Measurements from ENCODE around the gene TTC31.

The TTC31 gene

GRCh38 chr2:74524955-74525716 is 42.3 kb downstream of the TTC31 start:
- DNase-seq (ENCODE audit: insufficient read length, low spot score) (no peak), FAIRE-seq (no peak)

DNA sequence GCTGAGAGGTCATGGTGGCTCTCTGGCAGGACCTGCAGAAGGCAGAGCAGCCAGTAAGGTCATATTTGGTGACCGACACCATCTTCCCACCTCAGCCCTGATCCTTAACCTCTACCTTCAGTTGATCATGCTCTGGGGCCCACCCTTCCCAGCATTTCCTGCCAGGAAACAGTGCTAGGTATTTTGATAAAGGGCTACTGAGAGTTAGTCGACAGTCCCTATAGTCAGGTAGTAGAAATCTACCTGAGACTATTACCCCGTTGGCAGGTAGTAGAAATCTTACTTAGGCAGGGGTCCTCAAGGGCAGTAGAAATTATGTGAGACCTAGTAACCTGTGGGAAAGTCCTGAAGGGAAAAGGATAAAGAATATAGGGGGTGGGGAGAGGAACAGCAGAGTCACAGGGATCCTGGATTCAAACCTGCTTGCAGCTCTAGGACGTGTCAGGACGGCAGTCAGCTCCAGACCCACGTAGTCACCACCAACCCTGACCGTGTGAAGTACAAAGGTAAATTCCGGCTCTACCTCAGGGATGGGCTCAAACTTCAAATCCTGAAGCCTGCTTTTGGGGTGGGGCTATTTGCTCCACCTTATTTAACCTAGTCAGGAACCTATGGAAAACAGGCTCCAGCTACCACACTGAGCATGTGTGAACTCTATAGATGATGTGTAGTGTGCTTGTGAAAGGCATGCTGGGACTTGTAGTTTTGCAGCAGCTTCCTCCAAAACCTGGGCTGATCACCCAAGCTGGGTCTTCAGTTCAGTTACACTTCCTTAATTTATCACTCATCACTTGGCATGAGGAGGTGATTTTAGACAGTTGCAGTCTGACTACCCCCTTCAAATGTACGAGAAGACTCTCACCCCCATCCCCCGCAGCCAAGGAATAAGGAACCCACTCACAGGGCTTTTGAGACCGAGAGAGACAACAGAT is 43.1 kb downstream of the TTC31 start, which contains the start of gene DQX1:
TSS of gene DQX1 (minus strand) at position 515 of the 932 bp plus-strand sequence. CDS start at position 13, 502 bp downstream.
- FAIRE-seq: no peak
- DNase-seq (ENCODE audit: insufficient read length, low spot score): peak; percentile 54

DNA sequence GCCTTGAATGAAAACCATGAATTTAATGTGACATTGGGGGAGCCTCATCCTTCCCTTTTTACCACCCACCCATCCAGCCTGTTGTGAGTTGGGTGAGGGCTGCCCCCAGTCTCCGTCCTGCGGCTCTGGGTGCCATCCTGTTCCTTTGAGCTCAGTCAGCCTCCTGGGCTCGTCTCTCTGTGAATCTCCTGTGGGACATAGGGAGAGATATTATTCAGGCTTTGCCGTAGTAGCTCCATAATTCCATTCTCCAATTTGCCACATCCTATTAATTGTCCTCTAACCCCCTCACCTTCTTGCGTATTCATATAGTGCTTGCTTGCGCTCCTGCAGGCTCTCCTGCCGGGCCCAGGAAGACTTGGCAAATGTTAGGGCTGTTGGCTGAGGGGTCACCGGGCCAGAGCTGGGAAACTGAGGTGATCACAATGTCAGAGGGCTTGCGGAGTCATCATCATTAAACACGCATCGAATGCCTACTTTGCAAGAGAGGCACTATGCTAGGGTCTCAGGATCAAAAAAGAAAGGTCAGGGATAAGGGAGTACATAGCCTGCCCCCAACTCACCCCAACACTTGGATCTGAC is 43.9 kb downstream of the TTC31 start:
- DNase-seq (ENCODE audit: insufficient read length, low spot score): no peak
- FAIRE-seq: no peak

- DNase-seq (ENCODE audit: insufficient read length, low spot score): no peak
- no peak for FAIRE-seq
Observed at GRCh38 chr2:74527741-74528140, 44.9 kb downstream of the TTC31 start.

GRCh38 chr2:74528600-74529356 is 45.9 kb downstream of the TTC31 start:
- DNase-seq (ENCODE audit: insufficient read length, low spot score) (no peak), FAIRE-seq (no peak)

GRCh38 chr2:74529357-74530238 is 46.7 kb downstream of the TTC31 start, which contains the start of the genes AUP1 and HTRA2:
Gene AUP1, minus strand, starts transcription at chr2:74529706. Its CDS starts 77 bp downstream, at chr2:74529629.
Gene HTRA2, plus strand, starts transcription at chr2:74529933. Its CDS starts 74 bp downstream, at chr2:74530007.
- FAIRE-seq (peak; percentile 85), DNase-seq (ENCODE audit: insufficient read length, low spot score) (peak; percentile 99)

- FAIRE-seq (peak; percentile 26), DNase-seq (ENCODE audit: insufficient read length, low spot score) (peak; percentile 49)
Observed at GRCh38 chr2:74530239-74531187, 47.6 kb downstream of the TTC31 start.

DNA sequence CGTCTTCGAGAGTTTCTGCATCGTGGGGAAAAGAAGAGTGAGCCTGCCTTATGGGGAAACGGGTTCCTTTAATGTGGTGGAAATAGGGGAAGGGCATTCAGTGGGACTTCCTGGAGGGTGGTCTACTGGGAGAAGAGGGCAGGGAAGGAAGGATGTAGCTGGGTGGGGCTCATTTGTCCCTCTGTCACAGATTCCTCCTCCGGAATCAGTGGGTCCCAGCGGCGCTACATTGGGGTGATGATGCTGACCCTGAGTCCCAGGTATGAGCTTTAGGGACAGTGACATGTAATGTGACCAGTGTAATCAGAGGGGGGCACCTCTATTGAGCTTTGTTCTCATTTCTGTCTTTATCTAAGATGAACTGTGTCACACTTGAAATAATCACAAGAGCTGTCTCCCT is 48.8 kb downstream of the TTC31 start:
- no peak for DNase-seq (ENCODE audit: insufficient read length, low spot score)
- FAIRE-seq: no peak

DNA sequence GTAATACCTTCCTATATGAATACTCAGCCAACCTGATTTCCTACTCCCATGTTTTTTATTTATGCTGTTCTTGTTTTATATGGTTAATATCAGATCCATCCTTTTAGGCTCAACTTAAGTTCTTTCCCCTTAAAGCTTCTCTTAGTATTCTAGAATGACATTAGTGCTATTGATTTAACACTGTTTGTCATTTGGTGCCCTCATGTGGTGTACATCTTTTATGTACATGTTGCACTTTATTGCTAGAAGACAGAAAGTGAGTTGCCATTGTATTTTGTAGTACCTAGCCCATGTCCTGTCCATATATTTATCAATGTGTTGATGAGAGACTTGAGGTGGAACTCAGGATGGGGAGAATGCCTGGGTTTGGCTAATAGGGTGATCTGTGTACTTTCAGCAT is 49.3 kb downstream of the TTC31 start:
- DNase-seq (ENCODE audit: insufficient read length, low spot score) (no peak), FAIRE-seq (no peak)

- FAIRE-seq: no peak
- DNase-seq (ENCODE audit: insufficient read length, low spot score): no peak
Observed at GRCh38 chr2:74533464-74533863, 50.6 kb downstream of the TTC31 start.

DNA sequence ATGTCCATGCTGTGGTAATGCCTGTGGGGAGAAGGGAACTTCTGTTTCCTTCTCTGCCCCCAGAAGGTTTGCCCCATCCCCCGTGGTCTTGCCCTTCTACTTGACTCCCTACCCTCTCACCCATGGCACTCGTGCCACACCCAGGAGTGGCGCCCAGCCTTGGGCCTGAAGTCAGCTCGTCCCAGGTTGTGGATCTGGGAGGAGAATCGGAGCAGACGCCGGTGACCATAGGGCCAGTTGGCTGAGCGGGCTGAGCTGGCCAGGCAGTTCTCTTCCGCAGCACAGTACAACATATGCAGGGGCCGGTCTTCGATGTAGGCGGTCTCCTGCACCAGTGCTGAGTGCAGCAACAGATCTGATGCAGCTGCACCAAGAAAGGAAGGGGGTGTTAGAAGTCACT is 51.5 kb downstream of the TTC31 start:
- no peak for DNase-seq (ENCODE audit: insufficient read length, low spot score)
- FAIRE-seq: no peak

DNA sequence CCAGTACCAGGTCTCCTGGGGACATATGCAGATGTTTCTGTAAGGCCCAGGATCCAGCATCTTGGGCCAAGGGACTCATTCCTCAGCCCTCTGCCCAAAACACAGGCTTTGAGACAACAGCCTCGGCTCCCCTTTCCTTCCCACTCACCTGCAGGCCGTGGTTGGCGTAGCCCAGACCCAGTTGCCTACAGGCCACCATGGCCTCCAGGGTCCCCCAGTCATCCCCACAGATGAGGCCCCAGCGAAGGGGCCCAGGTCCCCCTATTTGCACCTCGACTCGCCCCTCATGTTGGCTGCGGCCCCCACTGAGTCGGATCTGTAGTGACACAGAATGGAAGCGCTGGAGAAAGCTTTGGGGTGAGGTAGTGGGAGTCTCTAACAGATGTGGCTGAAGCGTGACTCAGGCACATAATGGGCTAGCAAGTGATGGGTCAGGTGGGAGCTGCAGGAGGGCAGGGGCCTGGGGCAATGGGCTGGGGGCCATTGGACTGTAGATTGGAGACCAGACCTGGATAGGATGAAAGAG is 52.6 kb downstream of the TTC31 start:
- FAIRE-seq (no peak), DNase-seq (ENCODE audit: insufficient read length, low spot score) (no peak)

- FAIRE-seq (no peak), DNase-seq (ENCODE audit: insufficient read length, low spot score) (no peak)
Observed at GRCh38 chr2:74536166-74536950, 53.5 kb downstream of the TTC31 start.

GRCh38 chr2:74537140-74537539 is 54.3 kb downstream of the TTC31 start:
- DNase-seq (ENCODE audit: insufficient read length, low spot score): no peak
- FAIRE-seq: no peak

GRCh38 chr2:74538881-74539339 is 56.0 kb downstream of the TTC31 start:
- FAIRE-seq: no peak
- DNase-seq (ENCODE audit: insufficient read length, low spot score): no peak

DNA sequence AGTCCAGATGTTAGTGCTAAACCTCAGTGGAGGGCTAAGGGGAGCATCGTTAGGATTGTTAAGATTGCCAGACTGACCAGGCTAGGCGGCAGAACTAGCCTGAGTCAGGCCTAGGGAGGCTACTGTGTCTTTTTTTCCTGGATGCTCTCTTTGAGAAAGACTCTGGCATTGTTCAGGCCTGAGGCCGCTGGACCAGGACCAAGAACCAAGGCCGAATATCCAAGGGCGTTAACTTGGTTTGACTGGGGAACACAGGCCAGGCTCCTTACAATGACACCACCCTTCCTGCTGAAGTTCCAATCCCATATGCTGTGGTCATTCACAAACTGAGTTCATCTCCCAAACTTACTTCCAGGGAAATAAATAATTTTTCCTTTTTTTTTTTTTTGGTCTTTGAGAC is 57.4 kb downstream of the TTC31 start:
- no peak for DNase-seq (ENCODE audit: insufficient read length, low spot score)
- no peak for FAIRE-seq

DNA sequence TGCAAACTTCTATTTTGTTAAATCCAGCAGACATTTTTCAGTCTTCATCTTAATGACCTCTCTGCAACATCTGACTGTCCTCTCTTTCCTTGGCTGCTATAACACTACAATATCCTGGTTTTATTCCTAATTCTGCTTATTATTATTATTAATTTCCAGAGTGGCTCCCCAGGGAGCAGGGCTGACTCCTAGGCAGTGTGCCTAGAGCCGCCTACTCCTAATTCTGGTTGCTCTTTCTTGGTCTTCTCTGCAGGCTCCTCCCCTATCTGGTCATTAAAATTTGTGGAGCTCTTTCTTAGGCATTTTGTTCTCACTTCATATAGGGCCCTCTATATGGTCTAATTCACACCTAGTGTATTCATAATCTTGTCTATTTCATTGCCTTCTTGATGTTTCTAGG is 60.1 kb downstream of the TTC31 start:
- FAIRE-seq: no peak

More for the DNA sequence above, 60.1 kb downstream of the TTC31 start:
- no peak for DNase-seq (ENCODE audit: insufficient read length, low spot score)

All from HTR-8/SVneo (cell line).